DMS 273 (cell line): ENCODE results near the gene GLG1.
"Not testable (repeated sequence)": the region's sequence is repeated elsewhere in the genome, so short reads cannot be mapped to it uniquely, and the experiment has no call there.

Source experiments
- DNase-seq: peaks from one replicate; lab custom pipeline; 2025; ENCODE audit not compliant: unreplicated experiment; lab: John Stamatoyannopoulos, UW

GLG1 gene

GRCh38 chr16:74542911-74543578, 63.9 kb downstream of the GLG1 start:
- not testable (repeated sequence) for DNase-seq

GRCh38 chr16:74540663-74541062, 66.3 kb downstream of the GLG1 start:
- peak; percentile 52 for DNase-seq

GRCh38 chr16:74538801-74539200, 68.1 kb downstream of the GLG1 start:
- DNase-seq = not testable (repeated sequence)

- not testable (repeated sequence) for DNase-seq
Measured at GRCh38 chr16:74537746-74538145, 69.2 kb downstream of the GLG1 start.

GRCh38 chr16:74534650-74535049, 72.3 kb downstream of the GLG1 start:
- not testable (repeated sequence) for DNase-seq

GRCh38 chr16:74524926-74525325, 82.0 kb downstream of the GLG1 start:
- no peak for DNase-seq

GRCh38 chr16:74524117-74524516, 82.8 kb downstream of the GLG1 start:
- DNase-seq = no peak

GRCh38 chr16:74523706-74524105, 83.2 kb downstream of the GLG1 start:
- DNase-seq = not testable (repeated sequence)

- DNase-seq = no peak
Measured at GRCh38 chr16:74522160-74522559, 84.8 kb downstream of the GLG1 start.

GRCh38 chr16:74521691-74522090, 85.2 kb downstream of the GLG1 start:
- DNase-seq = peak; percentile 56

GRCh38 chr16:74518934-74519333, 88.0 kb downstream of the GLG1 start:
- not testable (repeated sequence) for DNase-seq

GRCh38 chr16:74511961-74512360, 95.0 kb downstream of the GLG1 start:
- no peak for DNase-seq

GRCh38 chr16:74505011-74505410, 101.9 kb downstream of the GLG1 start:
- no peak for DNase-seq

GRCh38 chr16:74503412-74503811, 103.5 kb downstream of the GLG1 start:
- DNase-seq = no peak

GRCh38 chr16:74501484-74502478, 105.1 kb downstream of the GLG1 start:
- no peak for DNase-seq

- DNase-seq = no peak
Measured at GRCh38 chr16:74500907-74501306, 106.0 kb downstream of the GLG1 start.

GRCh38 chr16:74499114-74499513, 107.8 kb downstream of the GLG1 start:
- no peak for DNase-seq

- DNase-seq = no peak
Measured at GRCh38 chr16:74497761-74498160, 109.2 kb downstream of the GLG1 start.

- DNase-seq = no peak
Measured at GRCh38 chr16:74496054-74496453, 110.9 kb downstream of the GLG1 start.

GRCh38 chr16:74492976-74493375, 113.9 kb downstream of the GLG1 start:
- DNase-seq = no peak

GRCh38 chr16:74487634-74488495, 119.0 kb downstream of the GLG1 start:
- DNase-seq = no peak
